Daoy (cell line): ENCODE results near the gene OR2T34. TPM values are rescaled to one million over a fixed set of nuclear protein-coding genes. Genes with fewer than 3 reads are reported as not detected.
"Not testable (repeated sequence)": the region's sequence is repeated elsewhere in the genome, so short reads cannot be mapped to it uniquely, and the experiment has no call there.

Experiments used
- DNase-seq: peaks from one replicate; pipeline ENCODE4 v3.0.0-alpha.2; 2015; ENCODE audit warnings: low read depth
- total RNA-seq: library from RNA; depleted of rRNA; stranded (reverse); fragments of >200 nt; shearing (Covaris generic); gene quantifications from 2 replicates; pipeline ENCODE4 v1.2.3, GENCODE V29; 2014; rRNA removed

OR2T34 gene
- total RNA-seq, 1 experiment from 2014 or later: not detected

DNA sequence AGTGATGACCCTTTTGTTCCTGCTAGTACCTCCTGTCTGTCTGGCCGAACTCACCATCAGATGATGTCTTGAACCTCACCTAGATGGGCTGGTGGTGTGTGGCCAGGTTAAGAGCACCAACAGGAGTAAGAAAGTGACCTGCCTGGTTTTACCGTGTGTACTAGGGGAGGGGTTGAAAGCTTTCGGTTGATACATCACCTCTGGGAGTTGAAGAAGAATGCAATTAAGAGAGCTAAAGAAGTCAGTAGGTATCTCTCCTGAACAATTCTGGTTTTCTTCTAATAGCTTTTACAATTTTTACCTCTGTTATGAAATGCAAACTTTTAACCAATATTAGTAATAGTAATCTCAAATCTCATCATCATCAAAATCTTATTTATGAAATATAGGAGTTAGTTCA is 11.9 kb downstream of the OR2T34 start, which contains the start of gene OR2T29:
Gene OR2T29 (minus strand): TSS at position 101 of the 400 bp plus-strand sequence. CDS start 3,281 bp downstream, outside the sequence.
- not testable (repeated sequence) for DNase-seq

GRCh38 chr1:248551027-248551426 is 23.5 kb downstream of the OR2T34 start:
- DNase-seq: not testable (repeated sequence)

DNA sequence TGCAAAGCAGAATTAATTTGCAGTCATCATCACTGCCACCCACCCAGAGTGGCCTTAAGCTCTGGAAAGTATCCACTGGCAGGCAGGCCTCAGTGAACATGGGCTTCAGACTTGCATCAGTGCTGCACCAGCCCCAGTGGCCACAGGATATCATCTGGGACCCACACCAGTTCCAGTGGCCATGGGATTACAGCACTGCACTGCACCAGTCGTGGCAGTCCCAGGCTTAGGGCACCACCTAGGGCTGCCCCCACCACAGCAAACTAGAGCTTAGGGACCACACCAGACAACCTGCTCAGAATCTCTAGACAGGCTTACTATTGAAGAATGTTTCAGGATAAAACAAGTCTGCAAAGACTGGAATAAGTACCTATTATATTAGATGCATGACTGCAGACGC is 27.2 kb downstream of the OR2T34 start:
- DNase-seq: not testable (repeated sequence)

DNA sequence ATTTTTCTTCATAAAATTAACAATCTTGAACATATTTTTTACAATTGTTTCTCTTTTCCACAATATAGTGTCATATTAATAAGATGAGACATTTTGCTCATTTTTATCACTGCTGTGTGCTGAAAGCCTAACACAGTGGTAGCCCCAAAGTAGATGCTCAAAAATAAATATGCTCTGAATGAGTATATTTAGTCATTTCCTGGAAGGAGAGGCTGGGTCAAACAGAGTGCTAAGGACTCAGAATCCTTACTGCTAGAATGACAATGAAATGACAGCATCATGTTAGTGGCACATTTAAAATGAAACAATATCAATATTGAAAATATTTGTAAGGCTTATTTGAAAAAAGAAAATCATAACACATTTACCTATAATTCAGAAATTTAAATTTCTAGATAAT is 37.1 kb downstream of the OR2T34 start:
- DNase-seq: not testable (repeated sequence)

Other genes with a start within 250 kb of the OR2T34 start
- gene OR14C36, start 226.0 kb downstream of the OR2T34 start, total RNA-seq: not detected in 2 replicates
- gene OR2T4, start 213.1 kb downstream of the OR2T34 start, total RNA-seq: not detected in 2 replicates
- not detected in 2 replicates for gene OR2T6, start 199.0 kb downstream of the OR2T34 start, total RNA-seq
- gene OR2T1, start 171.7 kb downstream of the OR2T34 start, total RNA-seq: not detected in 2 replicates
- gene OR2T2, start 129.1 kb downstream of the OR2T34 start, total RNA-seq: not detected in 2 replicates
- gene OR2T3, start 101.4 kb downstream of the OR2T34 start, total RNA-seq: not detected in 2 replicates
- gene OR2T5, start 86.2 kb downstream of the OR2T34 start, total RNA-seq: not detected in 2 replicates
- not detected in 2 replicates for gene OR2G6, start 66.7 kb downstream of the OR2T34 start, total RNA-seq
- gene OR2T29, start 12.0 kb downstream of the OR2T34 start, total RNA-seq: not detected in 2 replicates
- not detected in 2 replicates for gene OR2T10, start 22.9 kb upstream of the OR2T34 start, total RNA-seq
- gene OR2T11, start 60.3 kb upstream of the OR2T34 start, total RNA-seq: not detected in 2 replicates
- not detected in 2 replicates for gene OR2T35, start 70.5 kb upstream of the OR2T34 start, total RNA-seq
- not detected in 2 replicates for gene OR2T27, start 80.8 kb upstream of the OR2T34 start, total RNA-seq
- gene OR14I1, start 128.0 kb upstream of the OR2T34 start, total RNA-seq: not detected in 2 replicates
- gene LYPD8, start 181.0 kb upstream of the OR2T34 start, total RNA-seq: 0.51 and 1.1 TPM in 2 replicates